GM18951 (cell line): ENCODE measurements around the gene TBC1D7.

Experiments used
- POLR2A ChIP-seq: IDR thresholded peaks from 4 replicates; pipeline ENCODE4 v1.6.1; 2011; ENCODE audit warnings: mild to moderate bottlenecking; ENCODE audit not compliant: insufficient read length, insufficient read depth; ENCODE audit errors: extremely low read depth
- in situ Hi-C: fragments of 300-500 bp; cut with MboI; formaldehyde crosslinking; loops from one replicate; pipeline ENCODE4 v1.12.0; 2022; ENCODE audit warnings: low sequenced_read_pairs, mixed read lengths, inconsistent platforms; ENCODE audit not compliant: unreplicated experiment

The TBC1D7 gene

GRCh38 chr6:13328076-13328874, at the start of gene TBC1D7:
Gene TBC1D7, minus strand, starts transcription at chr6:13328537. Its CDS starts 1,639 bp downstream, at chr6:13326898.
- in situ Hi-C loops, result loop anchor here (25.0 kb wide), 1 partner anchor 416 kb away; no protein-coding TSS in a partner anchor

GRCh38 chr6:13377054-13377758, 48.9 kb upstream of the TBC1D7 start:
- TF ChIP-seq POLR2A, result no peak
- in situ Hi-C loops, result no loop called here

More at GRCh38 chr6:13328076-13328874, at the start of gene TBC1D7:
- peak; percentile 90 for TF ChIP-seq POLR2A

GRCh38 chr6:13375360-13375878, 47.1 kb upstream of the TBC1D7 start:
- TF ChIP-seq POLR2A, result no peak
- in situ Hi-C loops, result no loop called here

- in situ Hi-C loops, result no loop called here
- no peak for TF ChIP-seq POLR2A
Observed at GRCh38 chr6:13373919-13374318, 45.6 kb upstream of the TBC1D7 start.

GRCh38 chr6:13373488-13373886, 45.1 kb upstream of the TBC1D7 start:
- TF ChIP-seq POLR2A, result no peak

GRCh38 chr6:13372688-13373487, 44.6 kb upstream of the TBC1D7 start:
- TF ChIP-seq POLR2A, result no peak
- in situ Hi-C loops, result no loop called here

More at GRCh38 chr6:13373488-13373886, 45.1 kb upstream of the TBC1D7 start:
- in situ Hi-C loops, result no loop called here

GRCh38 chr6:13372076-13372475, 43.7 kb upstream of the TBC1D7 start:
- no peak for TF ChIP-seq POLR2A
- in situ Hi-C loops, result no loop called here

GRCh38 chr6:13371421-13372072, 43.2 kb upstream of the TBC1D7 start:
- TF ChIP-seq POLR2A, result no peak
- in situ Hi-C loops, result no loop called here

- TF ChIP-seq POLR2A, result no peak
- in situ Hi-C loops, result no loop called here
Observed at GRCh38 chr6:13370623-13371022, 42.3 kb upstream of the TBC1D7 start.

- TF ChIP-seq POLR2A, result no peak
- in situ Hi-C loops, result no loop called here
Observed at GRCh38 chr6:13369591-13369990, 41.3 kb upstream of the TBC1D7 start.

- in situ Hi-C loops, result no loop called here
- TF ChIP-seq POLR2A, result no peak
Observed at GRCh38 chr6:13368731-13369115, 40.4 kb upstream of the TBC1D7 start.

GRCh38 chr6:13368079-13368730, 39.9 kb upstream of the TBC1D7 start:
- TF ChIP-seq POLR2A, result no peak

More at GRCh38 chr6:13368079-13368730, 39.9 kb upstream of the TBC1D7 start:
- in situ Hi-C loops, result no loop called here
